Renal pelvis (tissue), 4 donors: ENCODE measurements around the gene FNIP1. TPM values are rescaled to one million over a fixed set of nuclear protein-coding genes. Genes with fewer than 3 reads are reported as not detected.
"Not testable (repeated sequence)": the region's sequence is repeated elsewhere in the genome, so short reads cannot be mapped to it uniquely, and the experiment has no call there.

Source experiments
- DNase-seq: peaks from one replicate; pipeline ENCODE4 v3.0.0-alpha.2; 2013
- polyA plus RNA-seq, 3 donors: library from polyadenylated mRNA; unstranded; fragments of 120-200 nt; gene quantifications; one replicate each; pipeline ENCODE4 v1.2.1, GENCODE V29; 2013; ENCODE audit not compliant: insufficient read length in 3 of 3

FNIP1 gene
- polyA plus RNA-seq, 3 donors = 12.8 to 19.0 (median 16.8) TPM

- no peak for DNase-seq
Measured at GRCh38 chr5:131640043-131640856, 156.6 kb downstream of the FNIP1 start.

GRCh38 chr5:131639148-131639547 lies 157.7 kb downstream of the FNIP1 start:
- no peak for DNase-seq

DNA sequence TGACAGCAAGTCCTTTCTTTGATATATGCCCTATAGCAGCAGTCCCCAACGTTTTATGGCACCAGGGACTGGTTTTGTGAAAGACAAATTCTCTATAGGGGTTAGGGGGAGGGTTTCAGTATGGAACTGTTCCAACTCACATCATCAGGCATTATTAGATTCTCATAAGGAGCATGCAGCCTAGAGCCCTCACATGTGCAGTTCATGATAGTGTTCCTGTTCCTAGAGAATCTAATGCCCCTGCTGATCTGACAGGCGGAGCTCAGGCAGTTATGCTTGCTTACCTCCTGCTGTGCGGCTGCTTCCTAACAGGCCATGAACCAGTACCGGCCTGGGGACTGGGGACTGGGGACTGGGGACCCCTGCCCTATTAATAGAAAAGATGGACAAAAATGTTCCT lies 159.1 kb downstream of the FNIP1 start:
- no peak for DNase-seq

- peak; percentile 38 for DNase-seq
Measured at GRCh38 chr5:131635684-131636572, 160.9 kb downstream of the FNIP1 start.

DNA sequence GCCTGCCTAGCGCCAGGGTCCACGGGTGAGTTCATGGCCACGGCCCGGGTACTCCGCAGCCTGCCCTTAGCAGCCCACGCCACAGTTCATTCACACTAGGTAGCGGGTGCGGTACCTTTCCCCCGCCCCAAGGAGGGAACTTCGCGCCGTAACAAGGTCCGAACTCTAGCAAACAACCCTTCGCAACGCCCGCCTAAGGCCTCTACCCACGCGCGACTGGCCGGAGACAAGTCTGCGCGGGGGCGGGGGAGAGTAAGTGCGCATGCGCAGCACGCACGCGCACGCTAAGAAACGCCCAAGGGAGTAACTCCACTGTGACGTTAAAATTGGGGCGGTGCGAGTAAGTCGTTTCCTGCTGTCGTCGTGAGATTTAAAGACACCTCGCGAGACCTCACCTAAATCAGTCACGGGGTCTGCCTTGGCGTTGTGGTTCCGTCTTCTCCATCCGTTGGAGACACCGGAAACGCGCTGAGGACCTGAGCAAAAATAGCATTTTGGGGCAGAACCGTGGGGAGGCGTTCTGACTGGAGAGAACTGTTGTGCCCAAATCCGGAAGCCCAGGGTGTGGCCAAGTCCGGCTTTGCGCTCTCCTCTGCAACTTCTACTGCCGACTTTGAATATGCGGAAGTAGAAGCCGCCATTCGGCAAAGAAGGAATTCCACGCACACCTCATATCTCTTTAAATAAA lies 161.7 kb downstream of the FNIP1 start, which contains the start of gene RAPGEF6:
TSS of gene RAPGEF6 (minus strand) at position 234 of the 688 bp plus-strand sequence. CDS start at position 35, 199 bp downstream.
- peak; percentile 100 for DNase-seq

GRCh38 chr5:131634666-131634995 lies 162.2 kb downstream of the FNIP1 start:
- DNase-seq = peak; percentile 52

DNA sequence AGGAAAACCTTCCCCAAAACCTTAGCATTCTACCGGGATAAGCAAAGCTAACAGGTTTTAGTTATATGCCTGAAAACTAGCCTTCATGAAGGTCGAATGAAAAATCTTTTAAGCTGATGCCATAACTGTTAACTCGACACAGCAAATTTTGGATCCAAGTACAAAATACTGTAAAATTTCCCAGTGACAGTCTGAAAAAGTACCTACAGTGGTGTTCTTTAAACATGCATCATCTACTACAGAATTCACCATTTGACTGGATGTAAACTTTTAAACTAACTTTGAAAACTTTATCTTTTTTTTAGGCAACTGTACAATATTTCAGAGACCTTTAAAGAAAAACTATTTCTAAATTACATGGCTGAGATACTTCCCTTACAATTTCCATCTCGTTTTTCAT lies 162.6 kb downstream of the FNIP1 start:
- DNase-seq = no peak

DNA sequence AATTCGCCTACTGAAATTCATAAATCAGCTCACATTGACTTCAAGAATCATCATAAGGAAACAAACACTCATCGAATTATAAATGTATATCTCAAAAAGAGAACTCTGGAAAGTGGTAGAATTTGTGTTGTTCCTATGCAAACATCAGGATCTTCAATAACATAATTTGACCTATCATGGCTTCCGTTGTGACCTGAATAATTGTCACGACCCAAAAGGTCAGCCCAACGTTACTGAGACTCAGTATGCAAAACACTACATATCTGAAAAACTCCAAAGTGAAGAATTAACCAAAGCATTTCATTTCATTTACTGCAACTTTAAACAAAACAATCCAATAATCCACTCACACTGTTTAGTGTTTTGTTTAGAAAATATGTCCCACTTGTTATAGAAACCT lies 163.0 kb downstream of the FNIP1 start:
- DNase-seq = no peak

DNA sequence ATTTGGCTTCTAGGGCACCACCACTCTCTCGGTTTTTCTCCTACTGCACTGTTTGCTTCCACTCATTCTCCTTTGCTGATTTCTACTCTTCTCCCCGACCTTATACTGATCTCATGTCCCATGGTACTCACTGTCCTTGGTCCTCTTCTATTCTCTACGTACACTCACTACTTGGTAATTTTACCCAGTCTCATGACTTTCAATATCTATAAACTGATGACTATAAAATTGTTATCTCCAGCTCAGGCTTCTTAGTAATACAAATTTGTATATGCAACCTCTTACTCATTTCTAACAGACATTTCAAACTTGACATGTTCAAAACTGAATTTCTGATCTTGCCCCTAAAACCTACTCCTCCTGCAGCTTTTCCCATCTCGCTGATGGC lies 165.9 kb downstream of the FNIP1 start:
- no peak for DNase-seq

DNA sequence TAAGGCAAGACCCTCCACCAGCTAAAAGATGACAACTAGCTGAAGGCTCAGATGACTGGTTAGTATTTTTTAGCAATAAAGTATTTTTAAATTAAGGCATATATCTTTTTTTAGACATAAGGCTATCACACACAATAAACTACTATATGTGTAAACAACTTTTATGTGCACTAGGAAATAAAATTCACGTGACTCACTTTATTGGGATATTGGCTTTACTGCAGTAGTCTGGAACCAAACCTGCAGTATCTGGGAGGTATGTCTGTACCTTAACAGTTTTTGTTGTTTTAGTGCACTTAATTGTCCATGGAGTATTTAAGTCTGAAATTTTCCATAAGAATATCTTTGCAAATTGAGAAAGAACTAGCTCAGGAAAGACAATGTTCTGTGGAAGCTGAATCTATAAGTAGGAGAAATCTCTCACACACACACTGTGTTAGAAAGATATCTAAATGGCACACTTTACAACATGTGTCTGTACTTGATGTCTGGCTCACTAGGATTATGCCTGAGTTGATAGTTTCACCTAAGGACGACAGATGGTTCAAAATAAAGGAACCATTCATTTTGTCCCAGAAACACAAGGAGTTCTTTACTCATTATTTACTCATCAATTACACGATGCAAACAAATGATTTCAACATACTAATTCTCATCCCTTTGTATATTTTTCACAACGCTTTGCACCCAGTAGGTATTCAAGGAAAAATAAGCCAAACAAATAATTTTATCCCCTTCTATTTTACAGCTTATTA lies 166.4 kb downstream of the FNIP1 start:
- DNase-seq = no peak

GRCh38 chr5:131628990-131629389 lies 167.8 kb downstream of the FNIP1 start:
- no peak for DNase-seq

DNA sequence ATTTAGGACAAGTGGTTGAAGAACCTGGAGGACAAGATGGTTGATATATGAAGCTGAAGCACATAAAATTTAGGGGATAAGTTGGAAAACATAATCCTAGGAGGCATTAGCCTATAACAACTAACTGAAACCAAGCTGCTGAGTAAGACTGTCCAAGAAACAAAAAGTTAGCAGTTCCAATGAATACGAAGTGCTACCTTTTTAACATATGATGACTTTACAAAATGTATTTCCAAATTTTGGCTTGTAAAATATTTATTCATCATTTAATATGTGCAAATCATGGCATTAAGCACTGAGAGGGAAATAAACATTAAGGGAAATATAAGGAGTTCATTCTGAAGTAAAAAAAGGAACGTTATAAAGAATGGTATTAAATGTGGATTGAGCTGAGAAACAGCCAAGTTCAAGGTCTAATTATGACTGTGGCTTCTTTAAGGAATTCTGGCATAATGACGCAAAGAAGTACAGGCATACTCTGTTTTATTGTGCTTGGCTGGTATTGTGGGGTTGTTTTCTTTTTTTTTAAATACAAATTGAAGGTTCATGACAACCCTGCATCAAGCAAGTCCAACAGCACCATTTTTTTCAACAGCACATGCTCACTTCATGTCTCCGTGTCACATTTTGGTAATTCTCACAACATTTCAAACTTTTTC lies 169.5 kb downstream of the FNIP1 start:
- no peak for DNase-seq

DNA sequence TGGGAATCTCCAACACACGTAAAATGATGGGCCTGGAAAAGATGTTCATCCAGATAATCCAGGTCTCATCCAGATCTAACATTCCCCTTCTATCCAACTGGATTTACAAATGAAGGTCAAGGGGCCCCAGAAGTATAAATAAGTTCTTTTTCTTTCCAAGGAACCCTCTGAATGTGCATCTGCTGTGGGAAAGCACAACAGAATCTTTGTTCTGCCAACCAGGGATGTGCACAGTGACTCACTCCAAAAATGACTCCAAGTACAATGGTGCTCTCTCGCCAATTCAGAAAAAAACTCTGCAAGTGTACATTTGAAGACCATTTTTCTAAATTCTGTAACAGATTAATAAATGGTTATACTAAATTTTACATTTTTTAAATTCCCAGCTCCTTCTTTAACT lies 174.2 kb downstream of the FNIP1 start:
- no peak for DNase-seq

- DNase-seq = not testable (repeated sequence)
Measured at GRCh38 chr5:131621164-131621563, 175.7 kb downstream of the FNIP1 start.

DNA sequence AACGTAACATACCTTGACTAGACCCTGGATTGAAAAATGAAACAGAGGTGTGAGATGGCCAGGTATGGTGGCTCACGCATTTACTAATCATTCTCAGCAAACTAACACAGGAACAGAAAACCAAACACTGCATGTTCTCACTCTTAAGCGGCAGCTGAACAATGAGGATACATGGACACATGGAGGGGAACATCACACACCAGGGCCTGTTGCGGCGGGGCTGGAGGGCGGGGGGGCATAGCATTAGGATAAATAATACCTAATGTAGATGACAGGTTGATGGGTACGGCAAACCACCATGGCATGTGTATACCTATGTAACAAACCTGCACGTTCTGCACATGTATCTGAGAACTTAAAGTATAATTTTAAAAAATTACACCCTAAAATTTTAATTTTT lies 177.7 kb downstream of the FNIP1 start:
- DNase-seq = no peak

GRCh38 chr5:131617140-131617822 lies 179.5 kb downstream of the FNIP1 start:
- DNase-seq = no peak

GRCh38 chr5:131615957-131616356 lies 180.9 kb downstream of the FNIP1 start:
- DNase-seq = no peak

DNA sequence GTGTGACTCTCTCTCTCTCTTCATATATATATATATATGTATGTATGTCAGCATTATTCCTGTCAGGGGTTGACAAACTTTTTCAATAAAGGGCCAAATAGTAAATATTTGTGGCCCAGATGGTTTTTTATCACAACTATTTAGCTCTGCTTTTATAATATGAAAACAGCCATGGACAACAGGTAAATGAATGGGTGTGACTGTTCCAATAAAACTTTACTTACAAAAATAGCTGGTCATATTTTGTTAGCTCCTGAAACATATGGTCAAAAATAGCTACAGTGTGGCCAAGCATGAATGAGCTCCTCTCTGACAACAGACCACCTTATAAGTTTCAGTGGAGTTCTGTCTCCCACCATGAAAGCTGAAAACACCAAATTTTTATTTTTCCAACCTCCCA lies 183.4 kb downstream of the FNIP1 start:
- no peak for DNase-seq

GRCh38 chr5:131611064-131611381 lies 185.8 kb downstream of the FNIP1 start:
- DNase-seq = no peak

GRCh38 chr5:131610198-131611063 lies 186.4 kb downstream of the FNIP1 start:
- peak; percentile 20 for DNase-seq
